SK-N-SH (cell line): ENCODE data around the gene EHBP1L1. TPM values are rescaled to one million over a fixed set of nuclear protein-coding genes. Genes with fewer than 3 reads are reported as not detected.

Source experiments
- CTCF ChIA-PET: fragments of 300-600, 350-600 bp; formaldehyde crosslinking; extraction: SDS; loops from one replicate; lab custom pipeline; 2021; lab: Yijun Ruan, JAX
- POLR2A ChIA-PET: fragments of 350-600 bp; sonication (Branson Sonifier 250); formaldehyde crosslinking; extraction: SDS; loops from one replicate; lab custom pipeline; 2020; ENCODE audit warnings: antibody characterized with exemption, inconsistent platforms; lab: Yijun Ruan, JAX
- DNase-seq: peaks from one replicate; pipeline ENCODE4 v3.0.0; 2012
- H2AFZ ChIP-seq: fragments of 200-600 bp; sonication (generic); 2 replicates; pipeline ENCODE4 v1.8.1; 2016; ENCODE audit warnings: antibody characterized with exemption, mild to moderate bottlenecking, low read depth
- H3F3A ChIP-seq: fragments of 200-600 bp; sonication (generic); replicated peaks from 2 replicates; pipeline ENCODE3; 2016; ENCODE audit warnings: antibody characterized with exemption, mild to moderate bottlenecking; ENCODE audit not compliant: insufficient read depth
- H3K27ac ChIP-seq, 2 experiments: fragments of 200-500 bp in 1 of 2; fragments of 200-600 bp in 1 of 2; sonication (Bioruptor generic) in 1 of 2; sonication (generic), shearing (Covaris generic) in 1 of 2; 2 replicates each; pipeline versions ENCODE4 v1.5.1 to v1.6.1; 2014 to 2016; ENCODE audit warnings: low read depth in 2 of 2, inconsistent platforms in 1 of 2, low read length in 1 of 2, mild to moderate bottlenecking in 1 of 2, mixed read lengths in 1 of 2
- H3K27me3 ChIP-seq: fragments of 200-600 bp; sonication (generic), shearing (Covaris generic); 2 replicates; pipeline ENCODE4 v1.6.1; 2016; ENCODE audit warnings: mixed run types; ENCODE audit not compliant: insufficient read depth
- H3K36me3 ChIP-seq, 2 experiments: fragments of 200-500 bp in 1 of 2; fragments of 200-600 bp in 1 of 2; sonication (Bioruptor generic) in 1 of 2; sonication (generic) in 1 of 2; replicated peaks in 1 of 2; 2 replicates each; pipeline versions ENCODE3 to v1.5.1; 2014 to 2016; ENCODE audit warnings: low read length in 1 of 2, mild to moderate bottlenecking in 1 of 2; ENCODE audit not compliant: insufficient read depth in 2 of 2, control insufficient read depth in 1 of 2
- H3K4me1 ChIP-seq, 2 experiments: fragments of 200-500 bp in 1 of 2; fragments of 200-600 bp in 1 of 2; sonication (Bioruptor generic) in 1 of 2; sonication (generic), shearing (Covaris generic) in 1 of 2; 2 replicates each; pipeline versions ENCODE4 v1.5.1 to v1.6.1; 2014 to 2016; ENCODE audit warnings: low read depth in 1 of 2, low read length in 1 of 2, mixed run types in 1 of 2; ENCODE audit not compliant: insufficient read depth in 2 of 2, control insufficient read depth in 1 of 2
- H3K4me2 ChIP-seq: fragments of 200-600 bp; sonication (generic), shearing (Covaris generic); 2 replicates; pipeline ENCODE4 v1.6.1; 2017; ENCODE audit warnings: mixed run types
- H3K4me3 ChIP-seq, 2 experiments: fragments of 200-500 bp in 1 of 2; fragments of 200-600 bp in 1 of 2; sonication (Bioruptor generic) in 1 of 2; sonication (generic), shearing (Covaris generic) in 1 of 2; 2 replicates each; pipeline versions ENCODE4 v1.5.1 to v1.8.1; 2014 to 2016; ENCODE audit warnings: low read depth in 2 of 2, inconsistent platforms in 1 of 2, low read length in 1 of 2, mild to moderate bottlenecking in 1 of 2, mixed read lengths in 1 of 2, moderate library complexity in 1 of 2
- H3K79me2 ChIP-seq: fragments of 200-600 bp; sonication (generic); 2 replicates; pipeline ENCODE4 v1.8.1; 2017; ENCODE audit warnings: mild to moderate bottlenecking; ENCODE audit not compliant: insufficient read depth
- H3K9ac ChIP-seq: fragments of 200-600 bp; sonication (generic); 2 replicates; pipeline ENCODE4 v1.6.1; 2017; ENCODE audit warnings: mixed run types
- H3K9me2 ChIP-seq: fragments of 200-600 bp; sonication (generic); 2 replicates; pipeline ENCODE4 v1.6.1; 2017; ENCODE audit warnings: mixed run types
- H3K9me3 ChIP-seq: fragments of 200-600 bp; sonication (generic); 2 replicates; pipeline ENCODE4 v1.6.1; 2017; ENCODE audit warnings: mixed run types, mild to moderate bottlenecking, moderate library complexity
- H4K20me1 ChIP-seq: fragments of 200-600 bp; sonication (generic); 2 replicates; pipeline ENCODE4 v1.6.1; 2017; ENCODE audit warnings: mild to moderate bottlenecking, mixed run types; ENCODE audit not compliant: insufficient read depth
- ELF1 ChIP-seq: IDR thresholded peaks from 2 replicates; pipeline ENCODE4 v1.4.0; 2012
- EP300 ChIP-seq, 2 experiments: IDR thresholded peaks; 2 replicates each; pipeline versions ENCODE4 v1.4.0 to v1.6.1; 2012; ENCODE audit warnings: borderline replicate concordance in 1 of 2, low read depth in 1 of 2, low read length in 1 of 2
- FOSL2 ChIP-seq: IDR thresholded peaks from 2 replicates; pipeline ENCODE4 v1.4.0; 2012; ENCODE audit warnings: low read depth, mild to moderate bottlenecking, moderate library complexity, borderline replicate concordance
- FOXM1 ChIP-seq: IDR thresholded peaks from 2 replicates; pipeline ENCODE4 v1.4.0; 2012; ENCODE audit warnings: low read depth, mild to moderate bottlenecking
- MEF2A ChIP-seq: IDR thresholded peaks from 2 replicates; pipeline ENCODE4 v1.4.0; 2012; ENCODE audit warnings: low read depth, borderline replicate concordance
- MXI1 ChIP-seq: IDR thresholded peaks from 2 replicates; pipeline ENCODE4 v1.6.1; 2012; ENCODE audit warnings: mild to moderate bottlenecking, low read depth, low read length, improper control_type of control experiment
- NRF1 ChIP-seq: IDR thresholded peaks from 2 replicates; pipeline ENCODE4 v1.6.1; 2012; ENCODE audit warnings: low read depth, mild to moderate bottlenecking, low read length
- PBX3 ChIP-seq: IDR thresholded peaks from 2 replicates; pipeline ENCODE4; 2012
- POLR2AphosphoS5 ChIP-seq: IDR thresholded peaks from 2 replicates; pipeline ENCODE4 v1.6.1; 2012; ENCODE audit warnings: low read depth, low read length
- RAD21 ChIP-seq: IDR thresholded peaks from 2 replicates; pipeline ENCODE4 v1.6.1; 2012; ENCODE audit warnings: mild to moderate bottlenecking, low read length
- RCOR1 ChIP-seq: fragments of 150-350 bp; IDR thresholded peaks from 2 replicates; pipeline ENCODE4 v1.6.1; 2017; ENCODE audit warnings: antibody characterized with exemption, low read length
- RXRA ChIP-seq: IDR thresholded peaks from 2 replicates; pipeline ENCODE4 v1.4.0; 2012; ENCODE audit warnings: low read depth, mild to moderate bottlenecking, borderline replicate concordance
- SMC3 ChIP-seq: IDR thresholded peaks from 2 replicates; pipeline ENCODE4 v1.6.1; 2012; ENCODE audit warnings: low read depth, low read length, improper control_type of control experiment
- TAF1 ChIP-seq: IDR thresholded peaks from 2 replicates; pipeline ENCODE4 v1.6.1; 2012; ENCODE audit warnings: low read depth, mild to moderate bottlenecking, low read length, moderate library complexity, borderline replicate concordance
- TCF12 ChIP-seq: IDR thresholded peaks from 2 replicates; pipeline ENCODE4 v1.4.0; 2012
- YY1 ChIP-seq: IDR thresholded peaks from 2 replicates; pipeline ENCODE4 v1.4.0; 2012; ENCODE audit warnings: low read depth, mild to moderate bottlenecking
- WGBS: methylation state at CpG from one replicate; pipeline ENCODE4 v1.1.6; 2017; ENCODE audit warnings: low lambda C conversion rate; 5-methylcytosine and 5-hydroxymethylcytosine counted together
- polyA plus RNA-seq, 3 experiments: library from polyadenylated mRNA; depleted of rRNA; stranded (reverse); fragments of >200 nt; gene quantifications; 2 replicates each; pipeline ENCODE4 v1.2.3, GENCODE V29; 2012
- TF ChIP-seq, protein P1 (sequence below): fragments of 150-350 bp; IDR thresholded peaks from 2 replicates; pipeline ENCODE4 v1.6.1; 2016; ENCODE audit warnings: mild to moderate bottlenecking, low read depth, low read length
- TF ChIP-seq, protein P2 (sequence below): IDR thresholded peaks from 2 replicates; pipeline ENCODE4 v1.4.0; 2012; ENCODE audit warnings: low read depth, borderline replicate concordance
- TF ChIP-seq, protein P3 (sequence below): fragments of 150-350 bp; IDR thresholded peaks from 2 replicates; pipeline ENCODE4 v1.6.1; 2017; ENCODE audit warnings: antibody characterized with exemption, low read length, low read depth, borderline replicate concordance

Gene EHBP1L1
- polyA plus RNA-seq, 1 of the 3 experiments (the other 2 are of a cell fraction), result 48.7 TPM

DNA sequence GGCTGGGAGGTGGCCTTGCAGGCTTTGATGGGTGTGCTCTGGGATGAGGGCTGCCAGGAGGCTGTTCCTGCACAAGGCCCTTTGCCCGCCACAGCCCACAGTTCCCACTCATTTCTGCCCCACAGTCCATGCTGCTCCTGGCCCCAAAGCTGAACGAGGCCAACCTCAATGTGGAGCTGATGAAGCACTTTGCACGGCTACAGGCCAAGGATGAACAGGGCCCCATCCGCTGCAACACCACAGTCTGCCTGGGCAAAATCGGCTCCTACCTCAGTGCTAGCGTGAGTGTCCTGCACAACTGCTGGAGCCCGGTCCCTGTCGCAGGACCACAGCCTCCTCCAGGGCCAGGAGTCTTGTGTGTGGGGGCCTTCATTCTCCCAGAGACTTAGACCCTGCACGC is 40.8 kb upstream of the EHBP1L1 start:
- Histone ChIP-seq H3K9me2 (no peaks in the 10 kb centered on the region), H3K79me2 (no peaks in the 10 kb centered on the region), H3K36me3 (peaks cover 9 to 53% of the 10 kb centered on the region in 2 experiments), H3K9me3 (no peaks in the 10 kb centered on the region), H3K4me3 (no peak overlapping the region), H3K4me1 (peaks cover under 1% of the 10 kb centered on the region in 2 experiments; a peak in 1 of 4 replicates), H3F3A (peaks cover 36% of the 10 kb centered on the region), H4K20me1 (peaks cover 20% of the 10 kb centered on the region), H2AFZ (no peak overlapping the region), H3K27ac (no peak overlapping the region), H3K9ac (no peak overlapping the region), H3K4me2 (no peak overlapping the region), H3K27me3 (no peaks in the 10 kb centered on the region)
- POLR2A ChIA-PET, result no interaction called here
- TF ChIP-seq, protein P1, sequence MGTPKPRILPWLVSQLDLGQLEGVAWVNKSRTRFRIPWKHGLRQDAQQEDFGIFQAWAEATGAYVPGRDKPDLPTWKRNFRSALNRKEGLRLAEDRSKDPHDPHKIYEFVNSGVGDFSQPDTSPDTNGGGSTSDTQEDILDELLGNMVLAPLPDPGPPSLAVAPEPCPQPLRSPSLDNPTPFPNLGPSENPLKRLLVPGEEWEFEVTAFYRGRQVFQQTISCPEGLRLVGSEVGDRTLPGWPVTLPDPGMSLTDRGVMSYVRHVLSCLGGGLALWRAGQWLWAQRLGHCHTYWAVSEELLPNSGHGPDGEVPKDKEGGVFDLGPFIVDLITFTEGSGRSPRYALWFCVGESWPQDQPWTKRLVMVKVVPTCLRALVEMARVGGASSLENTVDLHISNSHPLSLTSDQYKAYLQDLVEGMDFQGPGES, result no peak
- no peak for TF ChIP-seq MXI1
- no peak for TF ChIP-seq ELF1
- no peak for TF ChIP-seq FOXM1
- no peak for TF ChIP-seq PBX3
- TF ChIP-seq TAF1, result no peak
- TF ChIP-seq EP300 (IDR thresholded peaks at IDR 0.05; ENCODE audit: borderline replicate concordance in 1 of 2, low read depth in 1 of 2, low read length in 1 of 2), result no peak
- WGBS, result 100% methylated on average over 3 of the region's 9 CpGs
- CTCF ChIA-PET, result interaction anchor here (1.2 to 13.1 kb wide), 3 partner anchors 17 to 91 kb away, joined by 3 to 295 read pairs (median 3); partner anchors contain the start of genes EHBP1L1, FAM89B and ZNRD2
- no peak for DNase-seq

GRCh38 chr11:65536412-65537295 is 39.2 kb upstream of the EHBP1L1 start:
- H3K79me2 ChIP-seq, result no peaks in the 10 kb centered on the region
- DNase-seq, result no peak
- no peaks in the 10 kb centered on the region for H3K9me3 ChIP-seq
- no peak overlapping the region for H3K4me2 ChIP-seq
- no peaks in the 10 kb centered on the region for H3K27me3 ChIP-seq
- H3K4me1 ChIP-seq, result peaks cover 4 to 12% of the 10 kb centered on the region in 2 experiments; a peak in 1 of 4 replicates
- CTCF ChIA-PET, result interaction anchor here (0.7 to 13.1 kb wide), 3 partner anchors 16 to 51 kb away, joined by 3 to 295 read pairs (median 4); partner anchors contain the start of genes EHBP1L1, FAM89B and ZNRD2
- no peaks in the 10 kb centered on the region for H3K9me2 ChIP-seq
- H2AFZ ChIP-seq, result no peak overlapping the region
- peaks cover 3 to 40% of the 10 kb centered on the region in 2 experiments for H3K36me3 ChIP-seq
- POLR2A ChIA-PET, result interaction anchor here (0.7 to 1.2 kb wide), 2 partner anchors 11 to 1232 kb away, joined by 3 to 4 read pairs; partner anchors contain the start of gene SCYL1
- H3K9ac ChIP-seq, result no peak overlapping the region
- 95% methylated on average over 10 of the region's 12 CpGs for WGBS
- no peak overlapping the region for H3K27ac ChIP-seq
- H3K4me3 ChIP-seq, result no peak overlapping the region
- H3F3A ChIP-seq, result peaks cover 48% of the 10 kb centered on the region
- peaks cover 20% of the 10 kb centered on the region for H4K20me1 ChIP-seq
- TF ChIP-seq FOXM1 (no peak), YY1 (no peak), MEF2A (no peak), SMC3 (no peak), POLR2AphosphoS5 (no peak), MXI1 (no peak), NRF1 (no peak), TCF12 (no peak), PBX3 (no peak), ELF1 (no peak), RXRA (no peak), EP300 (IDR thresholded peaks at IDR 0.05; ENCODE audit: borderline replicate concordance in 1 of 2, low read depth in 1 of 2, low read length in 1 of 2) (no peak), FOSL2 (no peak), TAF1 (no peak), RAD21 (no peak), RCOR1 (no peak)
- TF ChIP-seq, protein P2, sequence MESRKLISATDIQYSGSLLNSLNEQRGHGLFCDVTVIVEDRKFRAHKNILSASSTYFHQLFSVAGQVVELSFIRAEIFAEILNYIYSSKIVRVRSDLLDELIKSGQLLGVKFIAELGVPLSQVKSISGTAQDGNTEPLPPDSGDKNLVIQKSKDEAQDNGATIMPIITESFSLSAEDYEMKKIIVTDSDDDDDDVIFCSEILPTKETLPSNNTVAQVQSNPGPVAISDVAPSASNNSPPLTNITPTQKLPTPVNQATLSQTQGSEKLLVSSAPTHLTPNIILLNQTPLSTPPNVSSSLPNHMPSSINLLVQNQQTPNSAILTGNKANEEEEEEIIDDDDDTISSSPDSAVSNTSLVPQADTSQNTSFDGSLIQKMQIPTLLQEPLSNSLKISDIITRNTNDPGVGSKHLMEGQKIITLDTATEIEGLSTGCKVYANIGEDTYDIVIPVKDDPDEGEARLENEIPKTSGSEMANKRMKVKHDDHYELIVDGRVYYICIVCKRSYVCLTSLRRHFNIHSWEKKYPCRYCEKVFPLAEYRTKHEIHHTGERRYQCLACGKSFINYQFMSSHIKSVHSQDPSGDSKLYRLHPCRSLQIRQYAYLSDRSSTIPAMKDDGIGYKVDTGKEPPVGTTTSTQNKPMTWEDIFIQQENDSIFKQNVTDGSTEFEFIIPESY, result no peak
- TF ChIP-seq, protein P3, sequence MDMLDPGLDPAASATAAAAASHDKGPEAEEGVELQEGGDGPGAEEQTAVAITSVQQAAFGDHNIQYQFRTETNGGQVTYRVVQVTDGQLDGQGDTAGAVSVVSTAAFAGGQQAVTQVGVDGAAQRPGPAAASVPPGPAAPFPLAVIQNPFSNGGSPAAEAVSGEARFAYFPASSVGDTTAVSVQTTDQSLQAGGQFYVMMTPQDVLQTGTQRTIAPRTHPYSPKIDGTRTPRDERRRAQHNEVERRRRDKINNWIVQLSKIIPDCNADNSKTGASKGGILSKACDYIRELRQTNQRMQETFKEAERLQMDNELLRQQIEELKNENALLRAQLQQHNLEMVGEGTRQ, result no peak
